Measurements from ENCODE around the gene SNW1.
"Not testable (repeated sequence)": the region's sequence is repeated elsewhere in the genome, so short reads cannot be mapped to it uniquely, and the experiment has no call there.

SNW1 gene

DNA sequence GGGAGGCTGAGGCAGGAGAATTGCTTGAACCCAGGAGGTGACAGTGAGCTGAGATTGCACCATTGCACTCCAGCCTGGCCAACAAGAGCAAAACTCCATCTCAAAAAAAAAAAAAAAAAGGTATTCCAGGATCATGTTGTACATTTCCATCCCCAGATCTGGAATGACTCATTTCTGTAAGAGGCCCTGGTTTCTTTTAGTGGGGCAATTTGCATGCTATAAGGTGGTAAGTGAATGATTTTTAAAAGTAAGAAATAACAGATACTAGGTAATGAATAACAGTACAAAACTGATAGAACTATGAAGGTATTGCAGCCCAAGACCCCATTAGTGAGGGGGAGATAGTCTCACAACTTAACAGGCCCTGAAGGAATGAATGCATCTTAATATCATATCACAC lies 21.2 kb upstream of the SNW1 start:
- in situ Hi-C loops (cut with HindIII; ENCODE audit: low sequenced_read_pairs): no loop called here
- no peak for TF ChIP-seq CTCF (IDR thresholded peaks at IDR 0.05; ENCODE audit: low read depth, low read length, missing control alignments)
- H3K4me3 ChIP-seq (ENCODE audit: low read depth, low read length): no peak overlapping the region
- no peak for DNase-seq (ENCODE audit: low read depth)

DNA sequence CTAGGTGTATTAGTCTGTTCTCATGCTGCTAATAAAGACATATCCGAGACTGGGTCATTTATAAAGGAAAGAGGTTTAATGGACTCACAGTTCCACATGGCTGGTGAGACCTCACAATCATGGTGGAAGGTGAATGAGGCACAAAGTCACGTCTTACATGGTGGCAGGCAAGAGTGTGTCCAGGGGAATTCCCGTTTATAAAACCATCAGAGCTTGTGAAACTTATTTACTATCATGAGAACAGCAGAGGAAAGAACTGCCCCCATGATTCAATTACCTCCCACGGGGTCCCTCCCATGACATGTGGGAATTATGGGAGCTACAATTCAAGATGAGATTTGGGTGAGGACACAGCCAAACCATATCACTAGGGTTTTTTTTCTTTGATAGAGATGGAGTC lies 13.0 kb upstream of the SNW1 start:
- H3K4me3 ChIP-seq (ENCODE audit: low read depth, low read length); DNase-seq (ENCODE audit: low read depth); in situ Hi-C loops (cut with HindIII; ENCODE audit: low sequenced_read_pairs): not testable (repeated sequence)

GRCh38 chr14:77768442-77769069 lies 7.6 kb upstream of the SNW1 start:
- in situ Hi-C loops (cut with HindIII; ENCODE audit: low sequenced_read_pairs); DNase-seq (ENCODE audit: low read depth); H3K4me3 ChIP-seq (ENCODE audit: low read depth, low read length): not testable (repeated sequence)

DNA sequence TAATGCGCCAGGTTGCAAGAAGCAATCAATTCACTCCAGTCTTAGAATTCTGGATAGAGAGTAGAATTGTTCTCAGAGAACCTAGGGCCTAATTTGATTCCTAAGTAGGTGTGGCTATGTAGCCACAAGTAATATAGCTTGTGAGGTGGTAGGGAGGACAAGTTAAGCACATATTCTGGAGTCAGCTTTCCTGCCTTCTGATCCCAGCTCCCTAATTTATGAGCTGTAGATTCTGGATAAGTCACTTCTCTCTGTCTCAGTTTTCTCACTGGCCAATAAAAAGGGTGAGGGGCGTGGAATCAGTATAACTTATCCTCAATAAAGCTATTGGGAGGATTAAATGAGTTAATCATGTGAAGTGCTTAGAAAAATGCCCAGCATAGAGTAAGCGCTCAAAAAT lies 3.0 kb upstream of the SNW1 start:
- DNase-seq (ENCODE audit: low read depth): no peak
- H3K4me3 ChIP-seq (ENCODE audit: low read depth, low read length): no peak overlapping the region
- TF ChIP-seq CTCF (IDR thresholded peaks at IDR 0.05; ENCODE audit: low read depth, low read length, missing control alignments): no peak
- in situ Hi-C loops (cut with HindIII; ENCODE audit: low sequenced_read_pairs): no loop called here

GRCh38 chr14:77763316-77763715 lies 2.4 kb upstream of the SNW1 start:
- TF ChIP-seq CTCF (IDR thresholded peaks at IDR 0.05; ENCODE audit: low read depth, low read length, missing control alignments): no peak
- no peak overlapping the region for H3K4me3 ChIP-seq (ENCODE audit: low read depth, low read length)
- in situ Hi-C loops (cut with HindIII; ENCODE audit: low sequenced_read_pairs): no loop called here
- no peak for DNase-seq (ENCODE audit: low read depth)

DNA sequence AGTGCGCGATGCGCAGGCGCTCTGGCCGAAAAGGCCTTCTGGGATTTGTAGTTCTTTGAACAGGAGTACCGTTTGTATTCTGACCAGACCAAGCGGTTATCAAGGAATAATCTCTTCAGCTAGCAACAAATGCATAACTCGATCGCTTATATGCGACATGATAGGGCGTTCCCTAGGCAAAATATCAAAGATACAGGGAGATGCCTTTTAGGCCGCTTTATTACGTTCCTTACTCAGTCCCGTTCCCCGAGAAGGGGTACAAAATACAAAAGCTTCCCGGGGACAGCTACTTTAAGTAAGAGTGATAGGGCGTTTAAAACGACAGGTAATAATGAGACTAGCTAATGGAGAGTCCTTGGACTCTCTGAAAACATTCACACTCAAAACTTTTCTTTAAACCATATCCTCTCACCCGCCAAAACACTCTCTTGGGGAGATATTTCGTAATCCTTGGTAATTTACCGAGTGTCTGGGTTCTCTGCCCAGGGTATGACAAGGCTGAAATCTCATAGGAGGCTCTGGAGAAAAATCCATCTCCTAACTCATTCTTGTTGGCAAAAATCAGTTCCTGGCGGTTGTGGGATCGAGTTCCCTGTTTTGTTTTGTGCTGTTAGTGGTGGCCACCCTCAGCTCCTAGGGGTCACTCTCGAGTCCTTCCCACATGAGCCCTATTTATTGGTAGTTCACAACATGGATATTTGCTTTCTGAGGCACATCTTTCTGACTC lies 412 bp upstream of the SNW1 start:
- in situ Hi-C loops (cut with HindIII; ENCODE audit: low sequenced_read_pairs): no loop called here
- DNase-seq (ENCODE audit: low read depth): peak; percentile 16
- TF ChIP-seq CTCF (IDR thresholded peaks at IDR 0.05; ENCODE audit: low read depth, low read length, missing control alignments): peak; percentile 28
- peak overlapping the region; percentile 89 for H3K4me3 ChIP-seq (ENCODE audit: low read depth, low read length)

GRCh38 chr14:77752799-77753516 lies 8.0 kb downstream of the SNW1 start:
- no peak overlapping the region for H3K4me3 ChIP-seq (ENCODE audit: low read depth, low read length)
- in situ Hi-C loops (cut with HindIII; ENCODE audit: low sequenced_read_pairs): no loop called here
- no peak for DNase-seq (ENCODE audit: low read depth)
- no peak for TF ChIP-seq CTCF (IDR thresholded peaks at IDR 0.05; ENCODE audit: low read depth, low read length, missing control alignments)

All from astrocyte of the cerebellum (primary cell).